ENCODE data around the gene ASAH2. TPM values are rescaled to one million over a fixed set of nuclear protein-coding genes. Genes with fewer than 3 reads are reported as not detected.
"Not testable (repeated sequence)": the region's sequence is repeated elsewhere in the genome, so short reads cannot be mapped to it uniquely, and the experiment has no call there.

Gene ASAH2
- total RNA-seq, 4 donors from 2014 or later: 0.11 to 0.81 (median 0.69) TPM

GRCh38 chr10:50272531-50272930, 21.2 kb upstream of the ASAH2 start:
- Histone ChIP-seq H3K4me1 (no peaks in the 10 kb centered on the region), H3K4me3 (replicated peaks in 1 of 3) (no peak overlapping the region), H3K36me3 (no peaks in the 10 kb centered on the region), H3K9me3 (no peaks in the 10 kb centered on the region), H3K27me3 (no peaks in the 10 kb centered on the region), H3K27ac (no peak overlapping the region)
- TF ChIP-seq POLR2A (IDR thresholded peaks at IDR 0.05): no peak
- TF ChIP-seq, protein P1, sequence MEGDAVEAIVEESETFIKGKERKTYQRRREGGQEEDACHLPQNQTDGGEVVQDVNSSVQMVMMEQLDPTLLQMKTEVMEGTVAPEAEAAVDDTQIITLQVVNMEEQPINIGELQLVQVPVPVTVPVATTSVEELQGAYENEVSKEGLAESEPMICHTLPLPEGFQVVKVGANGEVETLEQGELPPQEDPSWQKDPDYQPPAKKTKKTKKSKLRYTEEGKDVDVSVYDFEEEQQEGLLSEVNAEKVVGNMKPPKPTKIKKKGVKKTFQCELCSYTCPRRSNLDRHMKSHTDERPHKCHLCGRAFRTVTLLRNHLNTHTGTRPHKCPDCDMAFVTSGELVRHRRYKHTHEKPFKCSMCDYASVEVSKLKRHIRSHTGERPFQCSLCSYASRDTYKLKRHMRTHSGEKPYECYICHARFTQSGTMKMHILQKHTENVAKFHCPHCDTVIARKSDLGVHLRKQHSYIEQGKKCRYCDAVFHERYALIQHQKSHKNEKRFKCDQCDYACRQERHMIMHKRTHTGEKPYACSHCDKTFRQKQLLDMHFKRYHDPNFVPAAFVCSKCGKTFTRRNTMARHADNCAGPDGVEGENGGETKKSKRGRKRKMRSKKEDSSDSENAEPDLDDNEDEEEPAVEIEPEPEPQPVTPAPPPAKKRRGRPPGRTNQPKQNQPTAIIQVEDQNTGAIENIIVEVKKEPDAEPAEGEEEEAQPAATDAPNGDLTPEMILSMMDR (IDR thresholded peaks at IDR 0.05): no peak
- DNase-seq: no peak
- intact Hi-C loops (cut with DNase I): no loop called here
- WGBS, 2 donors: 95 to 96% methylated on average over 7 of the region's 7 CpGs

DNA sequence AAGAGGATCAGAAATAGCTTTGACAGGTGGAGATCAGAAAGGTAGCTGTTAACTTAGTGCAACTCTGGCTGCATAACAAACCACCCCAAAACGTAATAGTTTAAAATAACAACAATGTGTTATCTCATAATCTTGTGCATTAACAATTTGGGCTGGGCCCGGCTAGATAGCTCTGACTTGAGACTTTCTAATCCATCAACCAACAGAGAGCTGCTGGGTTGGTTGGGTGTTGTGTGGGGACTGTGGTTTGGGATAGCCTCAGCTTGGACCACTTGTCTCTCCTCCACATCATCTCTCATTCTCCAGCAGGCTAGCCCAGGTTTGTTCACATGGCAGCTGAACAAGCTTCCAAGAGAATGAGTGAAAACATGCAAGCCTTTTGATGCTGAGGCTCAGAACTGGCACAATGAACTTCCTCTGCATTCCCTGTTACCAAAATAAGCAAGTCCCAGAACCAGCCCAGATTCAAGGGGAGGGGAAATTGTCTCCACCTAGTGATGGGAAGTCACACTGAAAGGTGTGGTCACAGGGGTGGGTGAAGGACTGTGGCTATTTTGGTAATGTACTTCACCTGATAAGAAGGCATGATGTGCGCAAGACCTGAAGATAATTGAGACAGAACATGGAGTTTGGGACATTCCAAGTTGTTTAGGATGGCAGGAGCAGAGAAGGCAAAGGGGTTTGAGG, 20.4 kb upstream of the ASAH2 start:
- TF ChIP-seq, protein P1 (IDR thresholded peaks at IDR 0.05): no peak
- TF ChIP-seq POLR2A (IDR thresholded peaks at IDR 0.05): no peak
- intact Hi-C loops (cut with DNase I): no loop called here

DNA sequence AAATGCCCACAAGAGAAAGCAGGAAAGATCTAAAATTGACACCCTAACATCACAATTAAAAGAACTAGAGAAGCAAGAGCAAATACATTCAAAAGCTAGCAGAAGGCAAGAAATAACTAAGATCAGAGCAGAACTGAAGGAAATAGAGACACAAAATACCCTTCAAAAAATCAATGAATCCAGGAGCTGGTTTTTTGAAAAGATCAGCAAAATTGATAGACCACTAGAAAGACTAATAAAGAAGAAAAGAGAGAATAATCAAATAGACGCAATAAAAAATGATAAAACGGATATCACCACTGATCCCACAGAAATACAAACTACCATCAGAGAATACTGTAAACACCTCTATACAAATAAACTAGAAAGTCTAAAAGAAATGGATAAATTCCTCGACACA, 16.6 kb upstream of the ASAH2 start:
- H3K9me3 ChIP-seq; intact Hi-C loops (cut with DNase I); H3K36me3 ChIP-seq; H3K4me1 ChIP-seq; H3K27me3 ChIP-seq; H3K27ac ChIP-seq; H3K4me3 ChIP-seq (replicated peaks in 1 of 3); DNase-seq: not testable (repeated sequence)
- 91 to 95% methylated on average over 3 of the region's 3 CpGs for WGBS, 2 donors

More for the DNA sequence above, 20.4 kb upstream of the ASAH2 start:
- 70 to 87% methylated on average over 3 of the region's 3 CpGs for WGBS, 2 donors
- Histone ChIP-seq H3K27me3 (no peaks in the 10 kb centered on the region), H3K9me3 (no peaks in the 10 kb centered on the region), H3K27ac (no peak overlapping the region), H3K36me3 (no peaks in the 10 kb centered on the region), H3K4me3 (replicated peaks in 1 of 3) (no peak overlapping the region), H3K4me1 (no peaks in the 10 kb centered on the region)
- DNase-seq: no peak

DNA sequence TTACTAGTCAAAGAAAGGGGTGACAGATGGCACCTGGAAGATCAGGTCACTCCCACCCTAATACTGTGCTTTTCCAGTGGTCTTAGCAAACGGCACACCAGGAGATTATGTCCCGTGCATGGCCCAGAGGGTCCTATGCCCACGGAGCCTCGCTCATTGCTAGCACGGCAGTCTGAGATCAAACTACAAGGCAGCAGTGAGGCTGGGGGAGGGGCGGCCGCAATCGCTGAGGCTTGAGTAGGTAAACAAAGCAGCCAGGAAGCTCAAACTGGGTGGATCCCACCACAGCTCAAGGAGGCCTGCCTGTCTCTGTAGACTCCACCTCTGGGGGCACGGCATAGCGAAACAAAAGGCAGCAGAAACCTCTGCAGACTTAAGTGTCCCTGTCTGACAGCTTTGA, 11.3 kb upstream of the ASAH2 start:
- H3K36me3 ChIP-seq; DNase-seq; H3K27ac ChIP-seq; intact Hi-C loops (cut with DNase I); H3K4me1 ChIP-seq; H3K4me3 ChIP-seq (replicated peaks in 1 of 3); H3K9me3 ChIP-seq; H3K27me3 ChIP-seq: not testable (repeated sequence)
- 84 to 91% methylated on average over 9 to 10 of the region's 10 CpGs for WGBS, 2 donors

DNA sequence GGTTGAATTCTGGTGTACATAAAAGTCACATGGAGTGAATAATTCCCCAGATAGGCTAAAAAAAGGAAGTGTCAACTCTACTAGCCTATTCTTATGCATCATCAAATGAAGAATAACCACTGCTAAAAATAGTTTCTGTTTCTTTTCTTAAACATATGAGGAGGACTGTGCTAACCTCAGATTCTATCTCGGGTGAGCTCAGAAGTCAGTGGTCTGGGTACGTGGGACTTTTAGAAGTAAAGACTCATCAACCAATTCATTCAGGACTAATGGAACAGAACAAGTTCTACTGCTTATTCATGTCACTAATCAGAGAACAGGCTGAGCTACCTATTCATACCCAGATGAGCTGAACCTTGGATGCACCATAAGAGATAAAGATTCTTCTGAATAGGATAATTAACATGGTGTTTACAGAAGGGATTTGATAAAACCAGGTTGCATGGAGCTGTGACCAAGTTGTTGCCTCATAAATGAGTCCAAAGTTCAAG, 9.5 kb upstream of the ASAH2 start:
- no peak for DNase-seq
- Histone ChIP-seq H3K36me3 (no peaks in the 10 kb centered on the region), H3K27me3 (no peaks in the 10 kb centered on the region), H3K4me1 (no peaks in the 10 kb centered on the region), H3K9me3 (no peaks in the 10 kb centered on the region), H3K27ac (no peak overlapping the region), H3K4me3 (replicated peaks in 1 of 3) (no peak overlapping the region)
- TF ChIP-seq POLR2A (IDR thresholded peaks at IDR 0.05): no peak
- TF ChIP-seq, protein P1 (IDR thresholded peaks at IDR 0.05): no peak
- intact Hi-C loops (cut with DNase I): no loop called here
- 49 to 51% methylated on average over 2 of the region's 2 CpGs for WGBS, 2 donors

GRCh38 chr10:50254479-50254878, 3.2 kb upstream of the ASAH2 start:
- DNase-seq: no peak
- TF ChIP-seq POLR2A (IDR thresholded peaks at IDR 0.05): no peak
- TF ChIP-seq, protein P1 (IDR thresholded peaks at IDR 0.05): no peak
- WGBS, 2 donors: 47 to 48% methylated on average over 2 of the region's 2 CpGs
- H3K9me3 ChIP-seq: no peaks in the 10 kb centered on the region
- intact Hi-C loops (cut with DNase I): no loop called here
- H3K27ac ChIP-seq: no peak overlapping the region
- no peaks in the 10 kb centered on the region for H3K27me3 ChIP-seq
- no peak overlapping the region for H3K4me3 ChIP-seq (replicated peaks in 1 of 3)
- H3K4me1 ChIP-seq: no peaks in the 10 kb centered on the region
- H3K36me3 ChIP-seq: no peaks in the 10 kb centered on the region
